ENCODE data around the gene DMD.

DNA sequence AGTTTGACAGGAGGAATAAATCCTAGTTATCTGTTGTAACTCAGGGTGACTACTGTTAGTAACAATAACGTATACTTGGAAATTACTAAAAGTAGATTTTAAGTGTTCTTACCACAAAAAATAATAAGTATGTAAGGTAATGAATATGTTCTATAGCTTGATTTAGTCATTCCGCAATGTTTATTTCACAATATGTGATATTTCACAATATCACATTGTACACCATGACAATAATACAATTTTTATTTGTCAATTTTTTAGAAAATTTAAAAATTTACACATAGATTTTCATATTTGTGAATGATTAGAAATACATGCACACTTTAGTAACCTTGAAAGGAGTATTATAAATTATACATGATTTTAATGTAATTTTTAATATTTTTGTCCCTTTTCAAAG, 1326.8 kb downstream of the DMD start:
- TF ChIP-seq, protein P1, sequence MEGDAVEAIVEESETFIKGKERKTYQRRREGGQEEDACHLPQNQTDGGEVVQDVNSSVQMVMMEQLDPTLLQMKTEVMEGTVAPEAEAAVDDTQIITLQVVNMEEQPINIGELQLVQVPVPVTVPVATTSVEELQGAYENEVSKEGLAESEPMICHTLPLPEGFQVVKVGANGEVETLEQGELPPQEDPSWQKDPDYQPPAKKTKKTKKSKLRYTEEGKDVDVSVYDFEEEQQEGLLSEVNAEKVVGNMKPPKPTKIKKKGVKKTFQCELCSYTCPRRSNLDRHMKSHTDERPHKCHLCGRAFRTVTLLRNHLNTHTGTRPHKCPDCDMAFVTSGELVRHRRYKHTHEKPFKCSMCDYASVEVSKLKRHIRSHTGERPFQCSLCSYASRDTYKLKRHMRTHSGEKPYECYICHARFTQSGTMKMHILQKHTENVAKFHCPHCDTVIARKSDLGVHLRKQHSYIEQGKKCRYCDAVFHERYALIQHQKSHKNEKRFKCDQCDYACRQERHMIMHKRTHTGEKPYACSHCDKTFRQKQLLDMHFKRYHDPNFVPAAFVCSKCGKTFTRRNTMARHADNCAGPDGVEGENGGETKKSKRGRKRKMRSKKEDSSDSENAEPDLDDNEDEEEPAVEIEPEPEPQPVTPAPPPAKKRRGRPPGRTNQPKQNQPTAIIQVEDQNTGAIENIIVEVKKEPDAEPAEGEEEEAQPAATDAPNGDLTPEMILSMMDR (conservative IDR thresholded peaks at IDR 0.05) = no peak
- TF ChIP-seq EZH2 (IDR thresholded peaks at IDR 0.05; ENCODE audit: low read depth) = no peak
